Measurements from ENCODE around the gene DENND6B.

DENND6B gene

GRCh38 chr22:50262460-50262911 is 64.3 kb downstream of the DENND6B start:
- FAIRE-seq (peak; percentile 9), DNase-seq (ENCODE audit: insufficient read length, low spot score) (no peak)
- no peak for TF ChIP-seq SPI1 (IDR thresholded peaks at IDR 0.05; ENCODE audit: low read depth, low read length)
- TF ChIP-seq PAX5 (IDR thresholded peaks at IDR 0.05; ENCODE audit: insufficient read depth, low read length, severe bottlenecking) = no peak
- TF ChIP-seq POU2F2 (IDR thresholded peaks at IDR 0.05; ENCODE audit: low read depth, low read length) = no peak
- no peak for TF ChIP-seq TAF1 (IDR thresholded peaks at IDR 0.05; ENCODE audit: low read depth, low read length)
- no peak for TF ChIP-seq POLR2A (IDR thresholded peaks at IDR 0.05; ENCODE audit: low read depth, low read length)
- no peak for TF ChIP-seq POLR2AphosphoS5 (IDR thresholded peaks at IDR 0.05; ENCODE audit: low read depth, low read length)

GRCh38 chr22:50261615-50262459 is 65.0 kb downstream of the DENND6B start, which contains the start of gene MAPK12:
Gene MAPK12 (minus strand): TSS chr22:50261683. CDS start chr22:50261509, 174 bp downstream.
- no peak for TF ChIP-seq SPI1 (IDR thresholded peaks at IDR 0.05; ENCODE audit: low read depth, low read length)
- TF ChIP-seq TAF1 (IDR thresholded peaks at IDR 0.05; ENCODE audit: low read depth, low read length) = no peak
- no peak for FAIRE-seq
- DNase-seq (ENCODE audit: insufficient read length, low spot score) = peak; percentile 93

GRCh38 chr22:50260801-50261614 is 65.8 kb downstream of the DENND6B start:
- TF ChIP-seq POLR2AphosphoS5 (IDR thresholded peaks at IDR 0.05; ENCODE audit: low read depth, low read length) (no peak), SPI1 (IDR thresholded peaks at IDR 0.05; ENCODE audit: low read depth, low read length) (no peak), POU2F2 (IDR thresholded peaks at IDR 0.05; ENCODE audit: low read depth, low read length) (no peak), PAX5 (IDR thresholded peaks at IDR 0.05; ENCODE audit: insufficient read depth, low read length, severe bottlenecking) (no peak), POLR2A (IDR thresholded peaks at IDR 0.05; ENCODE audit: low read depth, low read length) (no peak), TAF1 (IDR thresholded peaks at IDR 0.05; ENCODE audit: low read depth, low read length) (no peak)
- DNase-seq (ENCODE audit: insufficient read length, low spot score) (peak; percentile 87), FAIRE-seq (peak; percentile 98)

GRCh38 chr22:50260434-50260800 is 66.4 kb downstream of the DENND6B start:
- FAIRE-seq = peak; percentile 43
- TF ChIP-seq POLR2A (IDR thresholded peaks at IDR 0.05; ENCODE audit: low read depth, low read length) (no peak), POU2F2 (IDR thresholded peaks at IDR 0.05; ENCODE audit: low read depth, low read length) (no peak), TAF1 (IDR thresholded peaks at IDR 0.05; ENCODE audit: low read depth, low read length) (no peak), POLR2AphosphoS5 (IDR thresholded peaks at IDR 0.05; ENCODE audit: low read depth, low read length) (no peak), SPI1 (IDR thresholded peaks at IDR 0.05; ENCODE audit: low read depth, low read length) (no peak), PAX5 (IDR thresholded peaks at IDR 0.05; ENCODE audit: insufficient read depth, low read length, severe bottlenecking) (no peak)
- DNase-seq (ENCODE audit: insufficient read length, low spot score) = no peak

- no peak for FAIRE-seq
- TF ChIP-seq POLR2A (IDR thresholded peaks at IDR 0.05; ENCODE audit: low read depth, low read length) (no peak), PAX5 (IDR thresholded peaks at IDR 0.05; ENCODE audit: insufficient read depth, low read length, severe bottlenecking) (no peak), POU2F2 (IDR thresholded peaks at IDR 0.05; ENCODE audit: low read depth, low read length) (no peak), SPI1 (IDR thresholded peaks at IDR 0.05; ENCODE audit: low read depth, low read length) (no peak), POLR2AphosphoS5 (IDR thresholded peaks at IDR 0.05; ENCODE audit: low read depth, low read length) (no peak), TAF1 (IDR thresholded peaks at IDR 0.05; ENCODE audit: low read depth, low read length) (no peak)
- DNase-seq (ENCODE audit: insufficient read length, low spot score) = no peak
These were observed 67.5 kb downstream of the DENND6B start for GRCh38 chr22:50259302-50259701.

All from GM12891 (cell line).